GM12878 (cell line): ENCODE data around the gene ADARB1. TPM values are rescaled to one million over a fixed set of nuclear protein-coding genes. Genes with fewer than 3 reads are reported as not detected.

Experiments used
- BRCA1 ChIP-seq: IDR thresholded peaks from 2 replicates; pipeline ENCODE4 v1.6.1; 2011; ENCODE audit warnings: low read depth, low read length, improper control_type of control experiment
- CHD2 ChIP-seq: IDR thresholded peaks from 2 replicates; pipeline ENCODE4 v1.6.1; 2011; ENCODE audit warnings: low read depth, low read length, improper control_type of control experiment, borderline replicate concordance
- DPF2 ChIP-seq: fragments of 450-650 bp; IDR thresholded peaks from 2 replicates; pipeline ENCODE4 v1.6.1; 2017; ENCODE audit warnings: mild to moderate bottlenecking
- EP300 ChIP-seq, 2 experiments: fragments of 150-350 bp in 1 of 2; IDR thresholded peaks; 2 replicates each; pipeline ENCODE4 v1.6.1; 2011 to 2012; ENCODE audit warnings: low read depth in 2 of 2, low read length in 2 of 2, borderline replicate concordance in 1 of 2, improper control_type of control experiment in 1 of 2, inconsistent platforms in 1 of 2; ENCODE audit not compliant: control insufficient read depth in 1 of 2
- ETV6 ChIP-seq, 2 experiments: fragments of 450-650 bp in 1 of 2; IDR thresholded peaks in 1 of 2; conservative IDR thresholded peaks in 1 of 2; 2 replicates each; pipeline ENCODE4 v1.6.1; 2014; ENCODE audit warnings: antibody characterized with exemption in 1 of 2, borderline replicate concordance in 1 of 2, low read depth in 1 of 2, mild to moderate bottlenecking in 1 of 2, moderate library complexity in 1 of 2
- HCFC1 ChIP-seq: fragments of 150-350 bp; IDR thresholded peaks from 2 replicates; pipeline ENCODE4 v1.6.1; 2014; ENCODE audit warnings: low read length
- IRF4 ChIP-seq: IDR thresholded peaks from 2 replicates; pipeline ENCODE4 v1.6.1; 2011; ENCODE audit warnings: low read depth, low read length
- MTA3 ChIP-seq: IDR thresholded peaks from 2 replicates; pipeline ENCODE4 v1.6.1; 2012; ENCODE audit warnings: low read length, inconsistent platforms, borderline replicate concordance
- NR2C2 ChIP-seq: IDR thresholded peaks from 2 replicates; pipeline ENCODE4 v1.6.1; 2011; ENCODE audit warnings: borderline replicate concordance, low read depth; ENCODE audit not compliant: control insufficient read depth, insufficient read length
- RELA ChIP-seq: fragments of 450-650 bp; IDR thresholded peaks from 2 replicates; pipeline ENCODE4 v1.8.0; 2014; ENCODE audit warnings: borderline replicate concordance; ENCODE audit not compliant: partially characterized antibody
- SMAD5 ChIP-seq: IDR thresholded peaks from 2 replicates; pipeline ENCODE4 v1.6.1; 2016; ENCODE audit warnings: antibody characterized with exemption, low read depth
- SREBF1 ChIP-seq: IDR thresholded peaks from 2 replicates; pipeline ENCODE4 v1.6.1; 2012; ENCODE audit warnings: mild to moderate bottlenecking, low read length
- SUZ12 ChIP-seq: fragments of 200-600 bp; sonication (generic); IDR thresholded peaks from one replicate; pipeline ENCODE4 v1.6.1; 2018; ENCODE audit warnings: antibody characterized with exemption, mild to moderate bottlenecking; ENCODE audit not compliant: unreplicated experiment
- TCF12 ChIP-seq: IDR thresholded peaks from 2 replicates; pipeline ENCODE4 v1.6.1; 2011; ENCODE audit warnings: low read depth, mild to moderate bottlenecking, low read length
- polyA plus RNA-seq, 11 experiments: library from polyadenylated mRNA; depleted of rRNA in 4 of 11; unstranded in 6 of 11; stranded (reverse) in 5 of 11; fragments of >200 nt; fragmentation: Nextera tagmentation in 4 of 11; fragmentation: Illumina TruSeq in 1 of 11; extraction: Ambion mirVana in 4 of 11; extraction: Trizol in 1 of 11; gene quantifications; 1 replicate in 1 of 11; 2 replicates in 10 of 11; pipeline versions ENCODE4 v1.2.1 to v1.2.3, GENCODE V29; 2011 to 2016; ENCODE audit warnings: inconsistent platforms in 2 of 11, missing spikeins in 2 of 11, low read depth in 1 of 11
- total RNA-seq, 4 experiments: library from RNA; depleted of rRNA in 3 of 4; stranded (reverse); fragments of >200 nt in 3 of 4; fragmentation: Illumina TruSeq in 1 of 4; extraction: Trizol in 1 of 4; gene quantifications; 2 replicates each; pipeline versions ENCODE4 v1.2.1 to v1.2.3, GENCODE V29; 2013 to 2021
- TF ChIP-seq, protein P1 (sequence below): fragments of 450-650 bp; formaldehyde crosslinking; IDR thresholded peaks from 2 replicates; pipeline ENCODE4 v1.4.0; 2020; ENCODE audit warnings: mild to moderate bottlenecking, moderate library complexity
- TF ChIP-seq, protein P2 (sequence below): IDR thresholded peaks from 2 replicates; pipeline ENCODE4 v1.6.1; 2012; ENCODE audit warnings: low read depth, low read length, improper control_type of control experiment
- TF ChIP-seq, protein P3 (sequence below): IDR thresholded peaks from 2 replicates; pipeline ENCODE4 v1.6.1; 2011; ENCODE audit warnings: low read depth, low read length, improper control_type of control experiment, borderline replicate concordance
- TF ChIP-seq, protein P4 (sequence below): fragments of 450-650 bp; IDR thresholded peaks from 2 replicates; pipeline ENCODE4 v1.6.1; 2018; ENCODE audit warnings: borderline replicate concordance, mild to moderate bottlenecking; ENCODE audit not compliant: partially characterized antibody
- TF ChIP-seq, protein P5 (sequence below): fragments of 450-650 bp; IDR thresholded peaks from 2 replicates; pipeline ENCODE4 v1.6.1; 2017; ENCODE audit warnings: mild to moderate bottlenecking, low read depth, inconsistent platforms; ENCODE audit not compliant: poor library complexity, severe bottlenecking

Gene ADARB1
- total and polyA plus RNA-seq, 10 of the 15 experiments (the other 5 are each of a cell fraction or from before 2014, with no cell fraction given) = 5.7 to 61.7 (median 25.3) TPM

DNA sequence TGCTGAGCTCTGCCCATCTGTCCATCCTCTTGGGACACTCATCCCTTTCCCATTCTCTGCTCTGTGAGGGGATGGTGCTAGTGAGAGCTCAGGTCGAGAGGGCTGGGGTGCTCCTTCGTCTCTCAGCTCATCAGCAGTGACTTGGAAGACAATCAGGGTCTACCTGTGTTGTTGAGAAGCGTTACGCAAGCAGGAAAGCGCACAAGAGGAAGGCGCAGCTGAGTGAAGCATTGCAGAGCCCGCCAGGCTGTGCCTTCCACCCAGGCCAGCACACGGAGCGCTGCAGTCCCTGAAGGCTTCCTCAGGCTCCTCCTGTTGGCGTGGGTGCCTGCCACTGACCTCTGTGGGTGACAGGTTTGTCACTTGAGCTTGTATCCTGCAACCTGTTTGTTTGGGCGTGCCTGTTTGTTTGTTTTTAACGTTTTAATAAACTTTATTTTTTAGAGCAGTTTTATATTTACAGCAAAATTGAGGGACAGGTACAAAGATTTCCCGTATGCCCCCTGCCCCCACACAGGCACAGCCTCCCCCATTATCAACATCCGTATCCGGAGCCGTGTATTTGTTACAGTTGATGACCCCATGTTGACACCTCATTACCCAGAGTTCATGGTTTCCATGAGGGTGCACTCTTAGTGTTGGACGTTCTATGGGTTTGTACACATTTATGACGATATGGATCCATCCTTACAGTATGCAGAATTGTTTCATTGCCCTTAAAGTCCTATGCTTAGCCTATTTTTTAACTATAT, 36.7 kb downstream of the ADARB1 start (continued):
- no peak for TF ChIP-seq BRCA1
- no peak for TF ChIP-seq IRF4
- peak; percentile 23; the same call in 1 of the 2 replicates for TF ChIP-seq CHD2
- no peak; a peak in 2 of 4 replicates for TF ChIP-seq ETV6 (conservative IDR thresholded peaks at IDR 0.05 in 1 of 2, IDR thresholded peaks at IDR 0.05 in 1 of 2; ENCODE audit: borderline replicate concordance in 1 of 2, low read depth in 1 of 2)
- TF ChIP-seq MTA3 = no peak
- no peak for TF ChIP-seq TCF12
- no peak for TF ChIP-seq NR2C2
- no peak for TF ChIP-seq EP300 (IDR thresholded peaks at IDR 0.05; ENCODE audit: borderline replicate concordance in 1 of 2, control insufficient read depth in 1 of 2, low read depth in 2 of 2, low read length in 2 of 2)
- TF ChIP-seq, protein P1, sequence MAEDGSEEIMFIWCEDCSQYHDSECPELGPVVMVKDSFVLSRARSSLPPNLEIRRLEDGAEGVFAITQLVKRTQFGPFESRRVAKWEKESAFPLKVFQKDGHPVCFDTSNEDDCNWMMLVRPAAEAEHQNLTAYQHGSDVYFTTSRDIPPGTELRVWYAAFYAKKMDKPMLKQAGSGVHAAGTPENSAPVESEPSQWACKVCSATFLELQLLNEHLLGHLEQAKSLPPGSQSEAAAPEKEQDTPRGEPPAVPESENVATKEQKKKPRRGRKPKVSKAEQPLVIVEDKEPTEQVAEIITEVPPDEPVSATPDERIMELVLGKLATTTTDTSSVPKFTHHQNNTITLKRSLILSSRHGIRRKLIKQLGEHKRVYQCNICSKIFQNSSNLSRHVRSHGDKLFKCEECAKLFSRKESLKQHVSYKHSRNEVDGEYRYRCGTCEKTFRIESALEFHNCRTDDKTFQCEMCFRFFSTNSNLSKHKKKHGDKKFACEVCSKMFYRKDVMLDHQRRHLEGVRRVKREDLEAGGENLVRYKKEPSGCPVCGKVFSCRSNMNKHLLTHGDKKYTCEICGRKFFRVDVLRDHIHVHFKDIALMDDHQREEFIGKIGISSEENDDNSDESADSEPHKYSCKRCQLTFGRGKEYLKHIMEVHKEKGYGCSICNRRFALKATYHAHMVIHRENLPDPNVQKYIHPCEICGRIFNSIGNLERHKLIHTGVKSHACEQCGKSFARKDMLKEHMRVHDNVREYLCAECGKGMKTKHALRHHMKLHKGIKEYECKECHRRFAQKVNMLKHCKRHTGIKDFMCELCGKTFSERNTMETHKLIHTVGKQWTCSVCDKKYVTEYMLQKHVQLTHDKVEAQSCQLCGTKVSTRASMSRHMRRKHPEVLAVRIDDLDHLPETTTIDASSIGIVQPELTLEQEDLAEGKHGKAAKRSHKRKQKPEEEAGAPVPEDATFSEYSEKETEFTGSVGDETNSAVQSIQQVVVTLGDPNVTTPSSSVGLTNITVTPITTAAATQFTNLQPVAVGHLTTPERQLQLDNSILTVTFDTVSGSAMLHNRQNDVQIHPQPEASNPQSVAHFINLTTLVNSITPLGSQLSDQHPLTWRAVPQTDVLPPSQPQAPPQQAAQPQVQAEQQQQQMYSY (CRISPR knock-in tag) = no peak
- TF ChIP-seq, protein P2, sequence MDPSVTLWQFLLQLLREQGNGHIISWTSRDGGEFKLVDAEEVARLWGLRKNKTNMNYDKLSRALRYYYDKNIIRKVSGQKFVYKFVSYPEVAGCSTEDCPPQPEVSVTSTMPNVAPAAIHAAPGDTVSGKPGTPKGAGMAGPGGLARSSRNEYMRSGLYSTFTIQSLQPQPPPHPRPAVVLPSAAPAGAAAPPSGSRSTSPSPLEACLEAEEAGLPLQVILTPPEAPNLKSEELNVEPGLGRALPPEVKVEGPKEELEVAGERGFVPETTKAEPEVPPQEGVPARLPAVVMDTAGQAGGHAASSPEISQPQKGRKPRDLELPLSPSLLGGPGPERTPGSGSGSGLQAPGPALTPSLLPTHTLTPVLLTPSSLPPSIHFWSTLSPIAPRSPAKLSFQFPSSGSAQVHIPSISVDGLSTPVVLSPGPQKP = no peak
- TF ChIP-seq SREBF1 = no peak
- TF ChIP-seq SUZ12 = no peak
- TF ChIP-seq HCFC1 = no peak
- TF ChIP-seq, protein P3, sequence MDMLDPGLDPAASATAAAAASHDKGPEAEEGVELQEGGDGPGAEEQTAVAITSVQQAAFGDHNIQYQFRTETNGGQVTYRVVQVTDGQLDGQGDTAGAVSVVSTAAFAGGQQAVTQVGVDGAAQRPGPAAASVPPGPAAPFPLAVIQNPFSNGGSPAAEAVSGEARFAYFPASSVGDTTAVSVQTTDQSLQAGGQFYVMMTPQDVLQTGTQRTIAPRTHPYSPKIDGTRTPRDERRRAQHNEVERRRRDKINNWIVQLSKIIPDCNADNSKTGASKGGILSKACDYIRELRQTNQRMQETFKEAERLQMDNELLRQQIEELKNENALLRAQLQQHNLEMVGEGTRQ = no peak
- TF ChIP-seq, protein P4, sequence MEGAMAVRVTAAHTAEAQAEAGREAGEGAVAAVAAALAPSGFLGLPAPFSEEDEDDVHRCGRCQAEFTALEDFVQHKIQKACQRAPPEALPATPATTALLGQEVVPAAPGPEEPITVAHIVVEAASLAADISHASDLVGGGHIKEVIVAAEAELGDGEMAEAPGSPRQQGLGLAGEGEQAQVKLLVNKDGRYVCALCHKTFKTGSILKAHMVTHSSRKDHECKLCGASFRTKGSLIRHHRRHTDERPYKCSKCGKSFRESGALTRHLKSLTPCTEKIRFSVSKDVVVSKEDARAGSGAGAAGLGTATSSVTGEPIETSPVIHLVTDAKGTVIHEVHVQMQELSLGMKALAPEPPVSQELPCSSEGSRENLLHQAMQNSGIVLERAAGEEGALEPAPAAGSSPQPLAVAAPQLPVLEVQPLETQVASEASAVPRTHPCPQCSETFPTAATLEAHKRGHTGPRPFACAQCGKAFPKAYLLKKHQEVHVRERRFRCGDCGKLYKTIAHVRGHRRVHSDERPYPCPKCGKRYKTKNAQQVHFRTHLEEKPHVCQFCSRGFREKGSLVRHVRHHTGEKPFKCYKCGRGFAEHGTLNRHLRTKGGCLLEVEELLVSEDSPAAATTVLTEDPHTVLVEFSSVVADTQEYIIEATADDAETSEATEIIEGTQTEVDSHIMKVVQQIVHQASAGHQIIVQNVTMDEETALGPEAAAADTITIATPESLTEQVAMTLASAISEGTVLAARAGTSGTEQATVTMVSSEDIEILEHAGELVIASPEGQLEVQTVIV = no peak
- TF ChIP-seq, protein P5, sequence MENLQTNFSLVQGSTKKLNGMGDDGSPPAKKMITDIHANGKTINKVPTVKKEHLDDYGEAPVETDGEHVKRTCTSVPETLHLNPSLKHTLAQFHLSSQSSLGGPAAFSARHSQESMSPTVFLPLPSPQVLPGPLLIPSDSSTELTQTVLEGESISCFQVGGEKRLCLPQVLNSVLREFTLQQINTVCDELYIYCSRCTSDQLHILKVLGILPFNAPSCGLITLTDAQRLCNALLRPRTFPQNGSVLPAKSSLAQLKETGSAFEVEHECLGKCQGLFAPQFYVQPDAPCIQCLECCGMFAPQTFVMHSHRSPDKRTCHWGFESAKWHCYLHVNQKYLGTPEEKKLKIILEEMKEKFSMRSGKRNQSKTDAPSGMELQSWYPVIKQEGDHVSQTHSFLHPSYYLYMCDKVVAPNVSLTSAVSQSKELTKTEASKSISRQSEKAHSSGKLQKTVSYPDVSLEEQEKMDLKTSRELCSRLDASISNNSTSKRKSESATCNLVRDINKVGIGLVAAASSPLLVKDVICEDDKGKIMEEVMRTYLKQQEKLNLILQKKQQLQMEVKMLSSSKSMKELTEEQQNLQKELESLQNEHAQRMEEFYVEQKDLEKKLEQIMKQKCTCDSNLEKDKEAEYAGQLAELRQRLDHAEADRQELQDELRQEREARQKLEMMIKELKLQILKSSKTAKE = no peak
- no peak for TF ChIP-seq SMAD5
- TF ChIP-seq DPF2 = peak; percentile 59
- no peak for TF ChIP-seq RELA
